Stomach (tissue), 4 donors: Measurements from ENCODE around the gene TRIO.

Source experiments
- POLR2AphosphoS5 ChIP-seq, 3 donors: sonication (generic); formaldehyde crosslinking; IDR thresholded peaks; one replicate each; pipeline ENCODE4 v1.6.1; 2016; ENCODE audit warnings: antibody characterized with exemption in 3 of 3
- TF ChIP-seq, protein P1 (sequence below), 7 experiments: fragments of 450-650 bp in 4 of 7; fragments of 200-600 bp in 3 of 7; sonication (generic) in 3 of 7; IDR thresholded peaks; one replicate each; pipeline ENCODE4 v1.5.1; 2016 to 2019; ENCODE audit warnings: antibody characterized with exemption in 7 of 7, control low read depth in 2 of 7, mild to moderate bottlenecking in 1 of 7

DNA sequence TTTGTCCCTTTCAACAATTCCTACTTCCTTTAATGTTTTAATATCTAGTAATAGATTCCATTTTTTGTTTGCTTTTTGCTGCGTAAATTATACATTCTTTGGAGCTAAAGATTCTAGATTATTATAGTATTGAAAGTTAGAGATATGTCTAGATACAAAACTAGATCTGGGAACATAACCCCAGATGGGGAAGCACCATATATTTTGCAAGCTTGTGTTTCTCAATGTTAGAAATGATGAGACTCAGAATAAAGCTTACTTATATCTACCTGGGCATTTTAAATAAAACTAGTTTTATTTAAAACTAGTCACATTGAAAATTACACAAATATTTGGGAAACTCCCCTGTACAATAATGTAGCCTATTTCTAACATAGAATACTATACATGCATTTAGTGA lies 32.2 kb downstream of the TRIO start:
- no peak for TF ChIP-seq POLR2AphosphoS5 (IDR thresholded peaks at IDR 0.05)
- TF ChIP-seq, protein P1, sequence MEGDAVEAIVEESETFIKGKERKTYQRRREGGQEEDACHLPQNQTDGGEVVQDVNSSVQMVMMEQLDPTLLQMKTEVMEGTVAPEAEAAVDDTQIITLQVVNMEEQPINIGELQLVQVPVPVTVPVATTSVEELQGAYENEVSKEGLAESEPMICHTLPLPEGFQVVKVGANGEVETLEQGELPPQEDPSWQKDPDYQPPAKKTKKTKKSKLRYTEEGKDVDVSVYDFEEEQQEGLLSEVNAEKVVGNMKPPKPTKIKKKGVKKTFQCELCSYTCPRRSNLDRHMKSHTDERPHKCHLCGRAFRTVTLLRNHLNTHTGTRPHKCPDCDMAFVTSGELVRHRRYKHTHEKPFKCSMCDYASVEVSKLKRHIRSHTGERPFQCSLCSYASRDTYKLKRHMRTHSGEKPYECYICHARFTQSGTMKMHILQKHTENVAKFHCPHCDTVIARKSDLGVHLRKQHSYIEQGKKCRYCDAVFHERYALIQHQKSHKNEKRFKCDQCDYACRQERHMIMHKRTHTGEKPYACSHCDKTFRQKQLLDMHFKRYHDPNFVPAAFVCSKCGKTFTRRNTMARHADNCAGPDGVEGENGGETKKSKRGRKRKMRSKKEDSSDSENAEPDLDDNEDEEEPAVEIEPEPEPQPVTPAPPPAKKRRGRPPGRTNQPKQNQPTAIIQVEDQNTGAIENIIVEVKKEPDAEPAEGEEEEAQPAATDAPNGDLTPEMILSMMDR (IDR thresholded peaks at IDR 0.05): no peak
